GM18868 (cell line): ENCODE data around the gene PGLYRP1.

Source experiments
- ATAC-seq: cut with Tn5 transposase; IDR thresholded peaks from one replicate; pipeline ENCODE4 v1.9.1; 2021; ENCODE audit warnings: mild to moderate bottlenecking, moderate library complexity; ENCODE audit not compliant: unreplicated experiment

The PGLYRP1 gene

GRCh38 chr19:45971260-45971902, 51.5 kb downstream of the PGLYRP1 start:
- no peak for ATAC-seq

GRCh38 chr19:45969676-45970075, 53.2 kb downstream of the PGLYRP1 start:
- ATAC-seq = no peak
